ENCODE results near the gene SNTA1.
"Not testable (repeated sequence)": the region's sequence is repeated elsewhere in the genome, so short reads cannot be mapped to it uniquely, and the experiment has no call there.

Gene SNTA1

DNA sequence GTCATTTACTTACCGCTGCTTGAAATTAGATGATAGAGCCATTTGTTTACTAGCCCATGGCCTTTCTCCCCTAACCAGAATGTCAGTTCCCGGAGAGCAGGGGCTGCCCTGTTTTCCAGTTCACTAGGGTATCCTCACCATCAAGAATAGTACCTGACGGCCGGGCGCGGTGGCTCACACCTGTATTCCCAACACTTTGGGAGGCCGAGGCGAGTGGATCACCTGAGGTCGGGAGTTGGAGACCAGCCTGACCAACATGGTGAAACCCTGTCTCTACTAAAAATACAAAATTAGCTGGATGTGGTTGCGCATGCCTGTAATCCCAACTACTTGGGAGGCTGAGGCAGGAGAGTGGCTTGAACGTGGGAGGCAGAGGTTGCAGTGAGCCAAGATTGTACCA lies 19.7 kb downstream of the SNTA1 start:
- FAIRE-seq, result not testable (repeated sequence)

DNA sequence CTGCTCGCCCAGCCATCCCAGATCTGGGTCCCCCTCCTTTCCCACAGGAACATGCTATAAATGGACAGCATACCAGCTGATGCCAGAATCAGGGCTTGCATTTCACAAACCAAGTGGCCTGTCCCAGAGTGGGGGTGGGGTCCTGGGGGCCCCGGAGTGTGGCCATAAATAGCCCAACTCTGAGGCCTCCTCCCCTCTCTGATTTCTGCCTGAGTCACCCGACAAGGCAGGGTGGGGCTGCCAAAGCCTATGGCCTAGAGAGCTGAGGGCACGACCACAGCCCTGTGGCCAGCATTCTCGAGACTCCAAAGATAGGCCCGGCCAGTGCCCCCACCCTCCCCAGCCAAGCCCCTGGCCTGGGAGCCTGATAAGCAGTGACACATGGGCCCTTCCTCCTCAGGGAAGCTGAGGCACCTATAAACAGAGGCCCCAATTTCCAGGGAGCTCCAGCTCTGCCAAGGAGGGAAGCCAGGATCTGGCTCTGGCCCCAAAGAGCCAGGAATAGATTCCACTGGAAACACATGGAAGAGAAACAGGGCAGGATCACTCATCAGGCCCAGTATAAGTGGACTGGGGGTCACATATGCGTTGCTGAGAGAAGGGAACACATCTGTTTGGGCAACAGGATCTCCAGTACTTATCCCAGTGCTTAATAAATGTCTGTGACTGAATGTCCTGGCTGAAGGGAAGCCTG lies 20.3 kb downstream of the SNTA1 start:
- FAIRE-seq, result no peak

- FAIRE-seq, result no peak
These were observed 24.2 kb downstream of the SNTA1 start for GRCh38 chr20:33419140-33419974.

GRCh38 chr20:33418033-33418432 lies 25.5 kb downstream of the SNTA1 start:
- no peak for FAIRE-seq

DNA sequence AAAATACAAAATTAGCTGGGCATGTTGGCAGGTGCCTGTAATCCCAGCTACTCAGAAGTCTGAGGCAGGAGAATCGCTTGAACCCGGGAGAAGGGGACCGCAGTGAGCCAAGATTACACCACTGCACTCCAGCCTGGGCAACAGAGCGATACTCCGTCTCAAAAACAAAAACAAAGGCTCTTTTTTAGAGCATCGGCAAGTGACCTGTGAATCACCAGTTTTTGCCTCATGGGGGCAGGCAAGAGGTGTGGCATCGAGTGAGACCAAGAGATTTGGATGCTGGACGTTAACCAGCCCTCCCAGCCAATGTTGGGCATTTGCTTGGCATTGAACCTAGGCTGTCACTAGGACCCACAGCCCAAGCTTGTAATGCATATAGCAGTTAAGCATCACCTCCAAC lies 27.6 kb downstream of the SNTA1 start:
- FAIRE-seq, result no peak

DNA sequence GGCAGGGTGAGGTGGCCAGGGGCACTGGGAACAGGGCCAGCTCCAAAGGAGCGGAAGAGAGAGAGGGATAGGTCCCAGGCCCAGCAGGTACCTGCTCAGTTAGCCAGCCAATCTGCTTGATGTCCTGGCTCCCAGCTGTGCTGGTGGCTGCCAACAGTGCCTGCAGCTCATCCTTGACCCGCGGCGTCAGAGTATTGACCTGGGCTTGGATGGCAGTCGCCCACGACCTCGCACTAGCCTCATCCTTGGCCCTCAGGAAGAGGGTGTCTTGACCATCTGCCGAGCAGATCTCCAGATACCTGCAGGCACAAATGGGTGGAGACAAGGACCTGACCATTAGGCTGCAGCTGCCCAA lies 31.1 kb downstream of the SNTA1 start:
- FAIRE-seq, result no peak

DNA sequence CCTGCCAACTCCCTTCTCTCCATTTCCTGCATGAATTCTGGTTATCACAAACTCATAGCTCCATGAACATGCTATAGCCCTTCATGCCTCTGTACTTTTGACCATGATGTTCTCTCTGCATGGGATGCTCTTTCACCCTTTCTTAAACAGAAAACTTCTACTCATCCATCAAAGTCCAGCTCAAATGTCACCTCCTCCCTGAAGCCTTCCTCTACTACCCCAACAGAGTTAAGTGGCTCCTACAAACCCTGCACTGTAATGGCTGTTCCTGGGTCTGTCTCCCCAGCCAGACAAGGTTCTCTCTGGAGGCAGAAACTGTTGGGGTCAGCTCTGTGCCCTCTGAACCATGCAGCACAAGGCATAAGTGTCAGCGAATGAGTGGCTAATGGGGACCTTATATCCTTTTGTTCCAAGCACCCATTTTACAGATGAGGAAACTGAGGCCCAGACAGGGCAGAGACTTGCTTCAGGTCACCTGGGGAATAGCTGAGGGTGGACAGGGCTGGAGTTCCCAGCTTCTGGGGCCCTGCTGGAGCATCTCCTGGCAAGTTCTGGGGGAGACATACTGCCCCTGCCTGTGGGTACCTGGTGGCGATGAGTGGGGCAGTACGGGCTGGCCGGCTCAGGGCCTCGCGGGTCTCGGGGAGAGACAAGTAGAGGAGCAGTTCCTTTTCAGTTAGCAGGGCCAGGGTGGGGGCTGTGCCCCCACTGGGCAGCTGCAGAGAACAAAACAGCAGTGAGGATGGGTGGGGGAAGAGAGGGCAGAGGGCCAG lies 31.7 kb downstream of the SNTA1 start:
- FAIRE-seq, result no peak

GRCh38 chr20:33411242-33411641 lies 32.3 kb downstream of the SNTA1 start:
- FAIRE-seq, result no peak

GRCh38 chr20:33410081-33410742 lies 33.4 kb downstream of the SNTA1 start:
- FAIRE-seq, result no peak

DNA sequence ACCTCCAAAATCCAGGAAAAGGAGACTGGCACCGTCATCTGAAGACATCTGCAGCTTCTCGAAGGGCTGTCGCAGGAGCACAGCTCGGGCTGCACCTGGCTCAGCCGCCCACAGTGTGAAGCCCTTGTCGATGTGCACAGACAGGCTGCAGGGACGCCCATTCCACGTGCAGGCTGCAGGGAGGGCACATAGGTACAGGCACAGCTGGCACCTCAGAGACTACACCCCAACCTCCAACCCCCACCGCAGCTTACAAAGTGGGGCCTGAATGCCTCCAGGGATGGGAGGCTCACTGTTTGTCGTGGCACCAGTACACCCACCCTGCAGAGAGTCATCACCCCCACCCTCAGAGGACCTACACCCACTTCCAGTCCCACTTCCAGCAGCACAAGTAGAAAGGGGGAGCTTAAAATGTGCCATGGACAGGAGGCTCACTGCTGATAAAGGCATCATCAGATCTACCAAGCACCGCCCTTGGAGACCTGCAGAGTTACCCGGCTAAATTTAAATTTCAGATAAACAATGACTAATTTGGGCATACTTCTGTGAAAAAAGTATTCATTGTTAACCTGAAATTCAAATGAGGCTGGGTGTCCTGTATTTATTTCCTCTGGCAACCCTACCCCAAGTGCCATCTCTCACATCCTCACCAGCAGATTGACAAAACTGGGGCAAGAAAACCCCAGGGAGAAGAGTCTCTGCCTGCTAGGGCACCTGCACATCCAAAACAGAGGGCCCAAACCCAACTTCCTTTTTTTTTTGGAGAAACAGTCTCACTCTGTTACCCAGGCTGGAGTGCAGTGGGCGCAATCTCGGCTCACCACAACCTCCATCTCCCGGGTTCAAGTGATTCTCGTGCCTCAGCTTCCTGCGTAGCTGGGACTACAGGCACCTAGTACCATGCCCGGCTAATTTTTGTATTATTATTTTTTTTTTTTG lies 34.6 kb downstream of the SNTA1 start:
- FAIRE-seq, result no peak

DNA sequence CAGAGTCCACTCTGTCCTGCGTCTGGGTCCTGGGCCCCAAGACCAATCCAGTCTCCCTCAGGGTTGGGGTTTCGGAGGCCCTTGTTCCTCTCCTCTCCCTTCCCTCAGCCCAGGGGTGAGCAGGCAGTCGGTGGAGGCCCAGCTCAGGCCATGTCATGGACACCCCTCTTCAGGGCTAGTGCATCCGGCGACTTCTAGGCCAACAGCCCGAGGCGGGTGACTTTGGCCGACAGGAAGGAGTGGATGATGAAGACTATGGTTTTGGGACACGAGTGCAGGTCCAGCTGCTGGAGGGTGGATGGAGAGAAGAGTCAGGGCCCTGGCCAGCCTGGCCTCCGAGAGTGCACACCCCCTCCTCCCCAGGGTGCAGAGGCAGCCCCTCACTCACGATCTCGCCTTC lies 35.2 kb downstream of the SNTA1 start:
- FAIRE-seq, result no peak

DNA sequence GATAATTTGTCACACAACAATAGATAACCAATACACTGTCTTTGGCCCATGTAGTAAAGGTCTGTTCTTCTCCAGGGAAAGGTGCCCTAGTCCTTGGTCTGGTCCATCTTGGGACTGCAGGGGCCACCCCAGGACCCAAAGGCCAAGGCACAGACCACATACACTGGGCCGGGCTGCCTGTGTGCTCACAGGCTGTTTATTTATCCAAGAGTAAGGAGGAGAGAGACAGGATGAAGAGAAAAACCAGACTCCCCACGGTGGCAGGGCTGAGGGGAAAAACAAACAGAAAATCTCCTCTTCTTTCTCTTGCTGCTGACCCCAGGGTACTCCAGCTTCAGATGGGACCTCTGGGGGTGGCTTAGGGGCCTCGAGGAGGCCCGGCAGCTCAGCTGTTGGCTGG lies 35.8 kb downstream of the SNTA1 start:
- no peak for FAIRE-seq

- FAIRE-seq, result no peak
These were observed 36.3 kb downstream of the SNTA1 start for GRCh38 chr20:33407251-33407650.

DNA sequence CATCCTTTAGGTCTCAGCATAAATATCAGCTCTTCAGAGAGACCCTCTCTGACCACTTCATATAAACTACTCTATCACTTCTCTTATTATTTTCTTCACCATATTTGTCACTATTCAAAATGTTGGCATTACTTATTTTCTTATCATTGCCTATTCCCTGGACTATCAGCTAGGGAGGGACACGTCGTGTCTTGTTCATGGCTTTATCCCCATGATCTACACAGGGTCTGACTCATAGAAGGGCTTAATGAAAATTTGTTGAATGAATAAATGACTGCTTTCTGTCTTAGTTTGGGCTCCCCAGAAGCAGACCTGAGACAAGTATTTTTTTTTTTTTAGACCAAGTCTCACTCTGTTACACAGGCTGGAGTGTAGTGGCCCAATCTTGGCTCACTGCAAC lies 39.3 kb downstream of the SNTA1 start:
- FAIRE-seq, result no peak

- no peak for FAIRE-seq
These were observed 41.6 kb downstream of the SNTA1 start for GRCh38 chr20:33401921-33402369.

GRCh38 chr20:33401184-33401920 lies 42.2 kb downstream of the SNTA1 start, which contains the start of gene CDK5RAP1:
Gene CDK5RAP1, minus strand, starts transcription at chr20:33401519. Its CDS starts 4,455 bp downstream, at chr20:33397064.
- no peak for FAIRE-seq

DNA sequence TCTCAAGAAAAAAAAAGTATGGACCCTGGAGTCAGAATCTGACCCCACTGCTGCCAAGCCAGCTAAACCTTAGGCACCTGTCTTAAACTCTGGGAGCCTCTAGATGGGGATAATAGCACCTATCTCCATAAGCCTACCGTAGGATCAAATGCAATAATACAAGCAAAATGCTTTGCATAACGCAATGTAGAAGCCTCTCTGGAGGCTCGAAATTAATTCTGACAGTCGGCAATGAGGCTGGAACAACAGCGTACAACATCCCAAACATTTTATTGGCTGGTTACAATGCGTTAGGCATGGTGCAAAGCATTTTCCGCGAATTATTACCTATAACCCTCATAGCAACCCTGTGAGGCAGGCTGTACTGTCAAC lies 42.8 kb downstream of the SNTA1 start:
- no peak for FAIRE-seq

GRCh38 chr20:33399924-33400323 lies 43.6 kb downstream of the SNTA1 start:
- no peak for FAIRE-seq

- FAIRE-seq, result no peak
These were observed 48.8 kb downstream of the SNTA1 start for GRCh38 chr20:33394718-33395117.

DNA sequence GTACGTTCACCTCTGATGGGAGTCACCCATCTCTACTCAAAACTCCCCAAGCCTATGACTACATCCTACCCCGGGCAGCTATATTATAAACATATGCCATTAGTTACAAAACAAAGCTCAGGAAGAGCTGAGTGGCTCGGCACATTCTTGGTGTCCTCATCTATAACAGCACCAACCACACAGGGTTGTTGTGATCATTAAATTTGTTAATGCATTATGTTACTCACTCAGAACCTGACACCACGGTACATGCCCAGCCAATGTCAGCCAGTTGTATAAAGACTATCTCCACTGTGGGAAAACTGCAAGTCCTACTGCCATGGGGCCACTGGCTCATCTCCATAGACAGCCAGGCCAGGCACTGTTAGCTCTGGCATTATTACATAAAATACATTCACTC lies 50.0 kb downstream of the SNTA1 start:
- no peak for FAIRE-seq

Data from TTC549 (cell line).